MCF 10A (cell line): ENCODE measurements around the gene IRF9. TPM values are rescaled to one million over a fixed set of nuclear protein-coding genes. Genes with fewer than 3 reads are reported as not detected.

ENCODE experiments used
- BruUV-seq: library from RNA; stranded (reverse); fragments of 400-500 nt; replicated peaks from 2 replicates; lab custom pipeline; 2021; lab: Mats Ljungman, UMichigan
- CTCF ChIA-PET: fragments of 300-600 bp; sonication (Branson Sonifier 250); formaldehyde crosslinking; extraction: SDS; loops from one replicate; lab custom pipeline; 2021; ENCODE audit warnings: antibody characterized with exemption, inconsistent platforms; lab: Yijun Ruan, JAX
- POLR2A ChIA-PET: fragments of 300-600, 350-650 bp; sonication (Branson Sonifier 250); formaldehyde crosslinking; extraction: SDS; loops from one replicate; lab custom pipeline; 2020; ENCODE audit warnings: antibody characterized with exemption, inconsistent platforms; lab: Yijun Ruan, JAX
- DNase-seq: peaks from one replicate; pipeline ENCODE4 v3.0.0-alpha.2; 2018; ENCODE audit not compliant: unreplicated experiment
- H3K27ac Mint-ChIP-seq: one replicate; pipeline ENCODE4 v1.8.0; 2022; ENCODE audit warnings: mild to moderate bottlenecking, low read depth, mixed read lengths; ENCODE audit not compliant: unreplicated experiment
- H3K27me3 Mint-ChIP-seq: one replicate; pipeline ENCODE4 v1.8.0; 2022; ENCODE audit warnings: mixed read lengths; ENCODE audit not compliant: insufficient read depth, unreplicated experiment
- H3K36me3 Mint-ChIP-seq: one replicate; pipeline ENCODE4 v1.8.0; 2022; ENCODE audit warnings: mild to moderate bottlenecking, moderate library complexity, mixed read lengths; ENCODE audit not compliant: insufficient read depth, unreplicated experiment
- H3K4me1 Mint-ChIP-seq: one replicate; pipeline ENCODE4 v1.8.0; 2022; ENCODE audit warnings: mixed read lengths; ENCODE audit not compliant: insufficient read depth, unreplicated experiment
- H3K4me3 Mint-ChIP-seq: one replicate; pipeline ENCODE4 v1.8.0; 2022; ENCODE audit warnings: mild to moderate bottlenecking, moderate library complexity, mixed read lengths; ENCODE audit not compliant: unreplicated experiment
- H3K9me3 Mint-ChIP-seq: one replicate; pipeline ENCODE4 v1.8.0; 2022; ENCODE audit warnings: mixed read lengths; ENCODE audit not compliant: unreplicated experiment
- intact Hi-C: fragments of 100-400 bp; cut with micrococcal nuclease; formaldehyde crosslinking; loops from 2 replicates; pipeline ENCODE4 v1.14.1; 2022
- total RNA-seq: library from RNA; stranded (reverse); gene quantifications from 2 replicates; pipeline ENCODE4 v1.2.3, GENCODE V29; 2022
- TF ChIP-seq, protein P1 (sequence below): fragments of 200-600 bp; IDR thresholded peaks from one replicate; pipeline ENCODE4 v1.8.0; 2022; ENCODE audit warnings: antibody characterized with exemption, mild to moderate bottlenecking; ENCODE audit not compliant: unreplicated experiment

Gene IRF9
- total RNA-seq, 1 experiment from 2014 or later: 13.6 TPM

DNA sequence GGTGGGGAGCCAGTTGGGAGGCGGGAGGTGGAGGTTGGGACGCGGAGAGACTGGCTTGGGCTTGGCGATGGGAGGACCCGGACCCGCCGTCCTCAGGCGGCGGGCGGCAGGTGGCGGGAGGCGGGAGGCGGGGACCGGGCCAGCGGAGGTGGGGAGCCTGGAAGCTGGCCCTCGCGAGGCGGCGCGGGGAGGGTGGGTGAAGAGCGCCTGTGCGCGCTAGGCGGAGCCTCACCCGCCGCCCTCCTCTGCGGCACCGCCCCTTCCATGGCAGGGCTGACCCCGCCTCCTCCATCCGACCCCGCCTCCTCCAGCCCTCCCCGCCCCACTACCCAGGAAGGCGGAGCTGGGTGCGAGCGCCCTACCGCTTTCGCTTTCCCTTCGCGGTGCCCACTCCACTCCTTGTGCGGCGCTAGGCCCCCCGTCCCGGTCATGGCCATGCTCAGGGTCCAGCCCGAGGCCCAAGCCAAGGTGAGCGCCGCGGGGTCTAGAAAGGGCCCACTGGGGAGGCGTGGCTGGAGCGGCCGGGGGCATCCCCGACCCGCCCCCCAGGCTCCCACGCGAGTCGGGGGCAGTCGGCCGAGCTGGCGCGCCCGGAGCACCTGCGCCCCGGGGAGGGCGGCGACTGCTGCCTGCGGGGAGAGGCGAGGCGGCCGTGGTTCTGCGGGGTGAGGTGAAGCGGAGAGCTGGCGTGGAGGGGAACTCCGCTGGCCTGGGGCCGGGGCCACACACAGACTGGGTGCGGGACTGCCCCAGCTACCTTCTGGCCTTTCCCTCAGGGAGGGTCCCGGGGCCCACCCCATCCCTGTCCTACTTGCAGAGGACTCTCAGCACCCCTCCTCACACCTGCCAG lies 25.0 kb upstream of the IRF9 start, which contains the start of gene PSME1:
PSME1 (plus strand) TSS at position 361 of the 850 bp plus-strand sequence; CDS start at position 430, 69 bp downstream.
- ChIA-PET POLR2A (interaction anchor here (0.7 to 12.5 kb wide), 18 partner anchors 8 to 1306 kb away, joined by 3 to 252 read pairs (median 6); partner anchors contain the start of genes AP1G2, CHMP4A, DCAF11 and GMPR2), CTCF (interaction anchor here (0.6 to 1.8 kb wide), 10 partner anchors 9 to 135 kb away, joined by 3 to 9 read pairs (median 4); partner anchors contain the start of genes IRF9 and PSME2)
- Mint-ChIP-seq H3K27me3 (no peaks in the 10 kb centered on the region), H3K27ac (peak within 1 kb of the TSS; percentile 86), H3K4me1 (peaks cover 42% of the 10 kb centered on the region), H3K9me3 (no peaks in the 10 kb centered on the region), H3K36me3 (peaks cover 26% of the 10 kb centered on the region), H3K4me3 (peak within 1 kb of the TSS; percentile 75)
- DNase-seq: peak; percentile 89
- BruUV-seq: no TSS peak
- intact Hi-C loops: no loop called here
- TF ChIP-seq, protein P1, sequence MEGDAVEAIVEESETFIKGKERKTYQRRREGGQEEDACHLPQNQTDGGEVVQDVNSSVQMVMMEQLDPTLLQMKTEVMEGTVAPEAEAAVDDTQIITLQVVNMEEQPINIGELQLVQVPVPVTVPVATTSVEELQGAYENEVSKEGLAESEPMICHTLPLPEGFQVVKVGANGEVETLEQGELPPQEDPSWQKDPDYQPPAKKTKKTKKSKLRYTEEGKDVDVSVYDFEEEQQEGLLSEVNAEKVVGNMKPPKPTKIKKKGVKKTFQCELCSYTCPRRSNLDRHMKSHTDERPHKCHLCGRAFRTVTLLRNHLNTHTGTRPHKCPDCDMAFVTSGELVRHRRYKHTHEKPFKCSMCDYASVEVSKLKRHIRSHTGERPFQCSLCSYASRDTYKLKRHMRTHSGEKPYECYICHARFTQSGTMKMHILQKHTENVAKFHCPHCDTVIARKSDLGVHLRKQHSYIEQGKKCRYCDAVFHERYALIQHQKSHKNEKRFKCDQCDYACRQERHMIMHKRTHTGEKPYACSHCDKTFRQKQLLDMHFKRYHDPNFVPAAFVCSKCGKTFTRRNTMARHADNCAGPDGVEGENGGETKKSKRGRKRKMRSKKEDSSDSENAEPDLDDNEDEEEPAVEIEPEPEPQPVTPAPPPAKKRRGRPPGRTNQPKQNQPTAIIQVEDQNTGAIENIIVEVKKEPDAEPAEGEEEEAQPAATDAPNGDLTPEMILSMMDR: no peak

DNA sequence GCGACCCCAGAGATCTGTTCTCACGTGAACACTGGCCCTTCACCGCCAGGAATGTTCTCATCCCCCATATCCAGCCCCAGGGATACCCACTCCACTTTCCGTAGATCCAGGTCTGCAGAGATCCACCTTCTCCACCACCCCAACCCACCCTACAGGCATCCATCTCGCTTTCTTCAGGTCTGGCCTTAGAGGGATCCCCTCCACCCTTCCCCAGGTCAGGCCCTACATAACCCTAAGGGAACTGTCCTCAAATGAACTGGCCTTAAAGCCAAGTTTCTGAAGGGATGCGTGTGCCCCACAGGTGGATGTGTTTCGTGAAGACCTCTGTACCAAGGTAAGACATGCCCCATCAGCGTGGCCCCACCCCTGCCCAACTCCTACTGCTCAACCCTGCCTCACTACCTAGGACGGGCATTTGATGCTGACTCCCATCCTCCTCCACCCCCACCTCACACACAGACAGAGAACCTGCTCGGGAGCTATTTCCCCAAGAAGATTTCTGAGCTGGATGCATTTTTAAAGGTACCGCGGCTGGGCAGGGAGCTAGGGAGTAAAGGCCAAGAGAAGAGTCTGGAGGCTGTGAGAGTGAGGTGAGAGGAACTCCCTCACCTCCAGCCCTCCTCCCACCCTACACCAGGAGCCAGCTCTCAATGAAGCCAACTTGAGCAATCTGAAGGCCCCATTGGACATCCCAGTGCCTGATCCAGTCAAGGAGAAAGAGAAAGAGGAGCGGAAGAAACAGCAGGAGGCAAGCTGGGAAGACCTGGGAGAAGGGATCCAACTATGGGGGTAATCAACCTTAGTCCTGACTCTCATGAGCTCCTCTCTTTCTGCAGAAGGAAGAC lies 24.2 kb upstream of the IRF9 start:
- POLR2A ChIA-PET: interaction anchor here (0.7 to 12.5 kb wide), 17 partner anchors 10 to 816 kb away, joined by 3 to 252 read pairs (median 6); partner anchors contain the start of genes AP1G2, CHMP4A, DCAF11 and GMPR2
- Mint-ChIP-seq H3K4me1 (peaks cover 41% of the 10 kb centered on the region), H3K4me3 (peak overlapping the region; percentile 75), H3K27ac (peak overlapping the region; percentile 86), H3K9me3 (no peaks in the 10 kb centered on the region), H3K27me3 (no peaks in the 10 kb centered on the region), H3K36me3 (peaks cover 26% of the 10 kb centered on the region)
- no peak for DNase-seq
- TF ChIP-seq, protein P1: no peak
- no TSS peak for BruUV-seq
- intact Hi-C loops: no loop called here
- CTCF ChIA-PET: interaction anchor here (0.6 to 1.8 kb wide), 8 partner anchors 8 to 232 kb away, joined by 3 to 9 read pairs (median 4); partner anchors contain the start of genes CIDEB, DCAF11 and RNF31

DNA sequence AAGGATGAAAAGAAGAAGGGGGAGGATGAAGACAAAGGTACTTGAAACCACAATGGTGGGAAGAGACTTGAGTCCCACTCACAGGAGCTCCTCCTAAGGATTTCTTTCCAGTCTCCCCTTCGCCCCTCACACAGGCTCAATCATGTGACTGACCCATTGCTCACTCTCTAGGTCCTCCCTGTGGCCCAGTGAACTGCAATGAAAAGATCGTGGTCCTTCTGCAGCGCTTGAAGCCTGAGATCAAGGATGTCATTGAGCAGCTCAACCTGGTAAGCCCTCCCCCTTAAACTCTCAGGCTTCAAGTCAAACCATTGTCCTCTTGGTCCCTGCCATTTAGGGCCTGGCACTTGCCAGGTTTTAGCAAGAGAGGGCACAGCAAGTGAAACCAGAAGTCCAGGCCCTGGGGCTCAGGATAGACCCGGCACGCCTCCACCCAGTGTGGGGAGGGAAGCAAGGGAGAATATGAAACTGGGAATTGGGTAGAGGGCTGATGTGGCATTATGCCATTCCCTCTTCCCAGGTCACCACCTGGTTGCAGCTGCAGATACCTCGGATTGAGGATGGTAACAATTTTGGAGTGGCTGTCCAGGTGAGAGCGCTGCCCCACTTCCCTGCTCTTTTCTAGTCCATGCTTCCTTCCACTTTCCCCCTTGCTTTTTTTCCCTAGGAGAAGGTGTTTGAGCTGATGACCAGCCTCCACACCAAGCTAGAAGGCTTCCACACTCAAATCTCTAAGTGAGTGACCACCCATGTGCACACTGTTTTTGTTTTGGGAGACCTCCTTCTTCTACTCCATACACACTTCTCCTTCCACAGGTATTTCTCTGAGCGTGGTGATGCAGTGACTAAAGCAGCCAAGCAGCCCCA lies 23.3 kb upstream of the IRF9 start:
- Mint-ChIP-seq H3K4me1 (peaks cover 35% of the 10 kb centered on the region), H3K36me3 (peaks cover 26% of the 10 kb centered on the region), H3K4me3 (peak overlapping the region; percentile 75), H3K9me3 (no peaks in the 10 kb centered on the region), H3K27ac (peak overlapping the region; percentile 86), H3K27me3 (no peaks in the 10 kb centered on the region)
- CTCF ChIA-PET: interaction anchor here (0.6 to 2.4 kb wide), 6 partner anchors 9 to 170 kb away, joined by 3 to 12 read pairs (median 5); partner anchors contain the start of genes CIDEB, DCAF11, IRF9 and RNF31
- no peak for DNase-seq
- POLR2A ChIA-PET: interaction anchor here (0.9 to 12.5 kb wide), 7 partner anchors 9 to 136 kb away, joined by 3 to 252 read pairs (median 6); partner anchors contain the start of genes CHMP4A, DCAF11, IPO4 and NRL
- TF ChIP-seq, protein P1: no peak
- intact Hi-C loops: no loop called here
- no TSS peak for BruUV-seq
